Measurements from ENCODE around the gene PTX4. TPM values are rescaled to one million over a fixed set of nuclear protein-coding genes. Genes with fewer than 3 reads are reported as not detected.

The PTX4 gene
- total RNA-seq, 6 experiments from 2014 or later: 0.14 to 0.24 (median 0.18) TPM; not detected in 2

GRCh38 chr16:1437606-1438005 is 51.1 kb downstream of the PTX4 start:
- no peak overlapping the region for H3K27ac Mint-ChIP-seq
- H3K4me1 Mint-ChIP-seq (ENCODE audit: low read depth): no peaks in the 10 kb centered on the region
- TF ChIP-seq, protein P1, sequence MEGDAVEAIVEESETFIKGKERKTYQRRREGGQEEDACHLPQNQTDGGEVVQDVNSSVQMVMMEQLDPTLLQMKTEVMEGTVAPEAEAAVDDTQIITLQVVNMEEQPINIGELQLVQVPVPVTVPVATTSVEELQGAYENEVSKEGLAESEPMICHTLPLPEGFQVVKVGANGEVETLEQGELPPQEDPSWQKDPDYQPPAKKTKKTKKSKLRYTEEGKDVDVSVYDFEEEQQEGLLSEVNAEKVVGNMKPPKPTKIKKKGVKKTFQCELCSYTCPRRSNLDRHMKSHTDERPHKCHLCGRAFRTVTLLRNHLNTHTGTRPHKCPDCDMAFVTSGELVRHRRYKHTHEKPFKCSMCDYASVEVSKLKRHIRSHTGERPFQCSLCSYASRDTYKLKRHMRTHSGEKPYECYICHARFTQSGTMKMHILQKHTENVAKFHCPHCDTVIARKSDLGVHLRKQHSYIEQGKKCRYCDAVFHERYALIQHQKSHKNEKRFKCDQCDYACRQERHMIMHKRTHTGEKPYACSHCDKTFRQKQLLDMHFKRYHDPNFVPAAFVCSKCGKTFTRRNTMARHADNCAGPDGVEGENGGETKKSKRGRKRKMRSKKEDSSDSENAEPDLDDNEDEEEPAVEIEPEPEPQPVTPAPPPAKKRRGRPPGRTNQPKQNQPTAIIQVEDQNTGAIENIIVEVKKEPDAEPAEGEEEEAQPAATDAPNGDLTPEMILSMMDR (IDR thresholded peaks at IDR 0.05): no peak
- DNase-seq: no peak
- no peaks in the 10 kb centered on the region for H3K36me3 Mint-ChIP-seq (ENCODE audit: low read depth)
- H3K9me3 Mint-ChIP-seq: no peaks in the 10 kb centered on the region
- no peak overlapping the region for H3K4me3 Mint-ChIP-seq
- no peaks in the 10 kb centered on the region for H3K27me3 Mint-ChIP-seq (ENCODE audit: insufficient read depth)

DNA sequence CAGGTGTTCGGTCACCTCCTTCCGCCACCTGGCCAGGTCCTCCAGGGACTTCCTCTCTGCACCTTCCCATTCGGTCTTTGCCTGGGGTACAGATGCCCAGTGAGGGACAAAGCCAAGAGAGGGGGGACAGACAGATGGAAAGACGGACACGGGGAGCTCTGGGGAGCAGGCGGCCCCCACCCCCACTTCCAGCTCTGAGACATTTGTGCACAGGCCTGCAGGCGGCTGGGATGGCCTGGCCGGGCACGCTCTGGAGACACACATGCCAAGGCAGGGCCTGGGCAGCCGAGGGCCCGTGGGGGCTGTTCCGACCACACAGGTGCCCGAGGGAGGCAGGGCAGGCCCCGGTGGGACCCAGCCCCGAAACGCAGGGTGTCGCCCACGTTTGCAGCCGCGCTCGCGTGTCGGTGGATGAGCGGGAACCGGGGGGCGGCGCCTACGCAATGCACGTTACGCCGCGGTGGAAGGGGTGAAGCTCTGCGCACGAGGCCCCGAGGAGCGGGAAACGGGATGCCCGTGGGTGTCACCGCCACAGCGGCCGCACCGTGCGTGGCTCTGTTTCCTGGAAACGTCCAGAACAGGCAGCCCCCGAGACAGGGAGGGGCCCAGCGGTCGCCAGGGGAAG is 51.9 kb downstream of the PTX4 start:
- H3K4me3 Mint-ChIP-seq: no peak overlapping the region
- H3K27me3 Mint-ChIP-seq (ENCODE audit: insufficient read depth): no peaks in the 10 kb centered on the region
- no peak overlapping the region for H3K27ac Mint-ChIP-seq
- no peaks in the 10 kb centered on the region for H3K9me3 Mint-ChIP-seq
- no peaks in the 10 kb centered on the region for H3K4me1 Mint-ChIP-seq (ENCODE audit: low read depth)
- H3K36me3 Mint-ChIP-seq (ENCODE audit: low read depth): no peaks in the 10 kb centered on the region
- no peak for DNase-seq
- TF ChIP-seq, protein P1 (IDR thresholded peaks at IDR 0.05): no peak

GRCh38 chr16:1435921-1436697 is 52.6 kb downstream of the PTX4 start:
- no peak overlapping the region for H3K4me3 Mint-ChIP-seq
- no peaks in the 10 kb centered on the region for H3K27me3 Mint-ChIP-seq (ENCODE audit: insufficient read depth)
- TF ChIP-seq, protein P1 (IDR thresholded peaks at IDR 0.05): no peak
- no peaks in the 10 kb centered on the region for H3K4me1 Mint-ChIP-seq (ENCODE audit: low read depth)
- H3K9me3 Mint-ChIP-seq: no peaks in the 10 kb centered on the region
- no peak for DNase-seq
- H3K27ac Mint-ChIP-seq: no peak overlapping the region
- no peaks in the 10 kb centered on the region for H3K36me3 Mint-ChIP-seq (ENCODE audit: low read depth)

Other genes with a start within 250 kb of the PTX4 start
- not detected for gene TPSAB1, start 248.2 kb downstream of the PTX4 start, total RNA-seq (2021; fragmentation: NEBNext Ultra II Directional; extraction: Animal tissue kit (Norgen Biotek cat#: 25700))
- not detected for gene TPSD1, start 232.9 kb downstream of the PTX4 start, total RNA-seq (2021; fragmentation: NEBNext Ultra II Directional; extraction: Animal tissue kit (Norgen Biotek cat#: 25700))
- 100 to 1,000 TPM; 116 to 147 (median 138) TPM for gene UBE2I, start 179.3 kb downstream of the PTX4 start, total RNA-seq (2021; fragmentation: NEBNext Ultra II Directional; extraction: Animal tissue kit (Norgen Biotek cat#: 25700))
- under 1 TPM; 0.11 to 0.28 (median 0.16) TPM for gene BAIAP3, start 155.3 kb downstream of the PTX4 start, total RNA-seq (2021; fragmentation: NEBNext Ultra II Directional; extraction: Animal tissue kit (Norgen Biotek cat#: 25700))
- 10 to 100 TPM; 73.7 to 84.6 (median 78.1) TPM for gene TSR3, start 137.1 kb downstream of the PTX4 start, total RNA-seq (2021; fragmentation: NEBNext Ultra II Directional; extraction: Animal tissue kit (Norgen Biotek cat#: 25700))
- gene GNPTG, start 137.0 kb downstream of the PTX4 start, total RNA-seq (2021; fragmentation: NEBNext Ultra II Directional; extraction: Animal tissue kit (Norgen Biotek cat#: 25700)): 10 to 100 TPM; 46.8 to 68.1 (median 52.6) TPM
- 10 to 100 TPM; 15.0 to 22.6 (median 16.5) TPM for gene UNKL, start 74.2 kb downstream of the PTX4 start, total RNA-seq (2021; fragmentation: NEBNext Ultra II Directional; extraction: Animal tissue kit (Norgen Biotek cat#: 25700))
- gene UQCC4, start 68.2 kb downstream of the PTX4 start, total RNA-seq (2021; fragmentation: NEBNext Ultra II Directional; extraction: Animal tissue kit (Norgen Biotek cat#: 25700)): 10 to 100 TPM; 11.0 to 16.7 (median 13.3) TPM
- gene PERCC1, start 57.9 kb downstream of the PTX4 start, total RNA-seq (2021; fragmentation: NEBNext Ultra II Directional; extraction: Animal tissue kit (Norgen Biotek cat#: 25700)): not detected
- under 1 TPM in 3 of 6 experiments, not detected in 3; 0.10 to 0.52 (median 0.31) TPM for gene CCDC154, start 44.4 kb downstream of the PTX4 start, total RNA-seq (2021; fragmentation: NEBNext Ultra II Directional; extraction: Animal tissue kit (Norgen Biotek cat#: 25700))
- 10 to 100 TPM; 47.5 to 62.6 (median 51.3) TPM for gene CLCN7, start 13.9 kb downstream of the PTX4 start, total RNA-seq (2021; fragmentation: NEBNext Ultra II Directional; extraction: Animal tissue kit (Norgen Biotek cat#: 25700))
- 10 to 100 TPM; 28.6 to 37.4 (median 34.8) TPM for gene TELO2, start 4.4 kb upstream of the PTX4 start, total RNA-seq (2021; fragmentation: NEBNext Ultra II Directional; extraction: Animal tissue kit (Norgen Biotek cat#: 25700))
- gene TMEM204, start 44.7 kb upstream of the PTX4 start, total RNA-seq (2021; fragmentation: NEBNext Ultra II Directional; extraction: Animal tissue kit (Norgen Biotek cat#: 25700)): 10 to 100 TPM; 15.4 to 28.5 (median 16.2) TPM
- gene IFT140, start 123.1 kb upstream of the PTX4 start, total RNA-seq (2021; fragmentation: NEBNext Ultra II Directional; extraction: Animal tissue kit (Norgen Biotek cat#: 25700)): 10 to 100 TPM; 11.1 to 15.6 (median 13.2) TPM
- gene CRAMP1, start 123.4 kb upstream of the PTX4 start, total RNA-seq (2021; fragmentation: NEBNext Ultra II Directional; extraction: Animal tissue kit (Norgen Biotek cat#: 25700)): 10 to 100 TPM; 10.7 to 14.2 (median 12.4) TPM
- gene JPT2, start 189.3 kb upstream of the PTX4 start, total RNA-seq (2021; fragmentation: NEBNext Ultra II Directional; extraction: Animal tissue kit (Norgen Biotek cat#: 25700)): 10 to 100 TPM; 71.7 to 92.9 (median 80.8) TPM
- gene MAPK8IP3, start 217.3 kb upstream of the PTX4 start, total RNA-seq (2021; fragmentation: NEBNext Ultra II Directional; extraction: Animal tissue kit (Norgen Biotek cat#: 25700)): 10 to 100 TPM; 34.3 to 39.9 (median 37.1) TPM

Measured in HFFc6 (cell line).